ENCODE results near the gene PUS10. TPM values are rescaled to one million over a fixed set of nuclear protein-coding genes. Genes with fewer than 3 reads are reported as not detected.
"Not testable (repeated sequence)": the region's sequence is repeated elsewhere in the genome, so short reads cannot be mapped to it uniquely, and the experiment has no call there.

Gene PUS10
- total RNA-seq, 1 donor from 2014 or later, result 6.1 TPM

DNA sequence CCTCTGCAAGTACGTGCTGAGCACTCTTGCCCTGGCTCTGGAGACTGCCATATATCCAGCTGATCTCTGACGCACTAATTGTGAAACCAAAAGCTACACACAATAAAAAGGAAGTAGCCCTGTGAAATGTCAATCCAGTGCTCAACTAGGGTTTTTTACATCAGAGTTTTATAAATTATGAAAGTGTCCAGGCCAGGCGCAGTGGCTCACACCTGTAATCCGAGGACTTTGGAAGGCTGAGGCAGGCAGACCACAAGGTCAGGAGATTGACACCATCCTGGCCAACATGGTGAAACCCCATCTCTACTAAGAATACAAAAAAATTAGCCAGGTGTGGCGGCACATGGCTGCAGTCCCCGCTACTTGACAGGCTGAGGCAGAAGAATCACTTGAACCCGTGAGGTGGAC lies 25.1 kb downstream of the PUS10 start:
- no peak for DNase-seq (ENCODE audit: low read depth)
- FAIRE-seq, result no peak
- H3K36me3 ChIP-seq (ENCODE audit: control insufficient read depth, insufficient read depth, low read length), result no peaks in the 10 kb centered on the region
- H3K4me3 ChIP-seq (ENCODE audit: low read depth, low read length), result no peak overlapping the region
- H3K27me3 ChIP-seq (ENCODE audit: control insufficient read depth, insufficient read depth, low read length), result no peaks in the 10 kb centered on the region
- TF ChIP-seq, protein P1, sequence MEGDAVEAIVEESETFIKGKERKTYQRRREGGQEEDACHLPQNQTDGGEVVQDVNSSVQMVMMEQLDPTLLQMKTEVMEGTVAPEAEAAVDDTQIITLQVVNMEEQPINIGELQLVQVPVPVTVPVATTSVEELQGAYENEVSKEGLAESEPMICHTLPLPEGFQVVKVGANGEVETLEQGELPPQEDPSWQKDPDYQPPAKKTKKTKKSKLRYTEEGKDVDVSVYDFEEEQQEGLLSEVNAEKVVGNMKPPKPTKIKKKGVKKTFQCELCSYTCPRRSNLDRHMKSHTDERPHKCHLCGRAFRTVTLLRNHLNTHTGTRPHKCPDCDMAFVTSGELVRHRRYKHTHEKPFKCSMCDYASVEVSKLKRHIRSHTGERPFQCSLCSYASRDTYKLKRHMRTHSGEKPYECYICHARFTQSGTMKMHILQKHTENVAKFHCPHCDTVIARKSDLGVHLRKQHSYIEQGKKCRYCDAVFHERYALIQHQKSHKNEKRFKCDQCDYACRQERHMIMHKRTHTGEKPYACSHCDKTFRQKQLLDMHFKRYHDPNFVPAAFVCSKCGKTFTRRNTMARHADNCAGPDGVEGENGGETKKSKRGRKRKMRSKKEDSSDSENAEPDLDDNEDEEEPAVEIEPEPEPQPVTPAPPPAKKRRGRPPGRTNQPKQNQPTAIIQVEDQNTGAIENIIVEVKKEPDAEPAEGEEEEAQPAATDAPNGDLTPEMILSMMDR (IDR thresholded peaks at IDR 0.05; ENCODE audit: insufficient read depth, low read length, severe bottlenecking), result no peak

DNA sequence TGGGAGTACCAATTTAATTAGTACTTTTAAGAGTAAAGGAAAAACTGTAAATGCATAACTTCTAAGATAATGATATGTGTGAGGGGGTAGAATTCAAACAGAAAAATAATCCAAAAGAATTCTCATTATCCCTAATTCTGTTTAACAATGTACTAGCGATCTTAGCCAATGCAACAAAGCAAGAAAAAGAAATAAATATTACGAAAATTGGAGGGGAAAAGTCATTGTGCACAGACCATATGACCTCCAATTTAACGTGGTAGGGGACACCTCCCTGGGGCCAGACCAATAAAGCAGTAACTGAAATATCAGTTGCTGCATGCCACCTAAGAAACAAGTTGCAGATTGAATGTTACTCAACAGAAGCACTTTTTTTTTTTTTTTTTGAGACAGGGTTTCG lies 26.4 kb downstream of the PUS10 start:
- no peaks in the 10 kb centered on the region for H3K36me3 ChIP-seq (ENCODE audit: control insufficient read depth, insufficient read depth, low read length)
- no peak overlapping the region for H3K4me3 ChIP-seq (ENCODE audit: low read depth, low read length)
- TF ChIP-seq, protein P1 (IDR thresholded peaks at IDR 0.05; ENCODE audit: insufficient read depth, low read length, severe bottlenecking), result no peak
- DNase-seq (ENCODE audit: low read depth) (no peak), FAIRE-seq (no peak)
- H3K27me3 ChIP-seq (ENCODE audit: control insufficient read depth, insufficient read depth, low read length), result no peaks in the 10 kb centered on the region

DNA sequence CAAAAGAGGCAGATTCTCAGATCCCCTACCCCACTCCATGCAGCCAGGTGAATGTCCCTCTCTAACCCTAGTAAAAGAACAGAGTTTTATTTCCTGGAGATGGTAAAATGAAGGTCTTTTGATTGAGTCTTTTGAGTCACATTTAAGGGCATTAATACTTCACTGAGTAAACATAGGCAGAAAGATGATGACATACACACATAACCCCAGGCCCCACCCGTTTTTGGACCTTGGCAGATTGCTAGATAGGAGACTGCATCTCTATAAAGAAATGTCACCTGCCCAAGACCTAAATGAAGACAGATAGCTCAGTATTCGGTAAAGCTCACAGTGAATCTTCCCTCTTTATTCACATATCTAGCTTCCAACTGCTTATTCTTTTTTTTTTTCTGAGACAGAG lies 28.8 kb downstream of the PUS10 start:
- Histone ChIP-seq H3K27me3 (ENCODE audit: control insufficient read depth, insufficient read depth, low read length) (no peaks in the 10 kb centered on the region), H3K36me3 (ENCODE audit: control insufficient read depth, insufficient read depth, low read length) (no peaks in the 10 kb centered on the region), H3K4me3 (ENCODE audit: low read depth, low read length) (no peak overlapping the region)
- DNase-seq (ENCODE audit: low read depth), result peak; percentile 13
- TF ChIP-seq, protein P1 (IDR thresholded peaks at IDR 0.05; ENCODE audit: insufficient read depth, low read length, severe bottlenecking), result no peak
- FAIRE-seq, result peak; percentile 58

DNA sequence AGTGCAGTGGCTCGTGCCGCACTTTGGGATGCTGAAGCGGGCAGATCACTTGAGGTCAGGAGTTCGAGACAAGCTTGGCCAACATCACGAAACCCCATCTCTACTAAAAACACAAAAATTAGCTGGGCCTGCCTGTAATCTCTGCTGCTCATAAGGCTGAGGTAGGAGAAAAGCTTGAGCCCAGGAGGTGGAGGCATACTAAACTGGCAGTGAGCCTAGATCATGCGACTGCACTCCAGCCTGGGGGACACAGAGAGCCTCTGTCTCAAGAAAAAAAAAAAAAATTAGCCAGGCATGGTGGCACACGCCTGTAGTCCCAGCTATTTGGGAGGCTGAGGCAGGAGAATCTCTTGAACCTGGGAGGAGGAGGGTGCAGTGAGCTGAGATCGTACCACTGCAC lies 30.4 kb downstream of the PUS10 start:
- not testable (repeated sequence) for H3K36me3 ChIP-seq (ENCODE audit: control insufficient read depth, insufficient read depth, low read length); H3K27me3 ChIP-seq (ENCODE audit: control insufficient read depth, insufficient read depth, low read length); H3K4me3 ChIP-seq (ENCODE audit: low read depth, low read length); FAIRE-seq; DNase-seq (ENCODE audit: low read depth)

DNA sequence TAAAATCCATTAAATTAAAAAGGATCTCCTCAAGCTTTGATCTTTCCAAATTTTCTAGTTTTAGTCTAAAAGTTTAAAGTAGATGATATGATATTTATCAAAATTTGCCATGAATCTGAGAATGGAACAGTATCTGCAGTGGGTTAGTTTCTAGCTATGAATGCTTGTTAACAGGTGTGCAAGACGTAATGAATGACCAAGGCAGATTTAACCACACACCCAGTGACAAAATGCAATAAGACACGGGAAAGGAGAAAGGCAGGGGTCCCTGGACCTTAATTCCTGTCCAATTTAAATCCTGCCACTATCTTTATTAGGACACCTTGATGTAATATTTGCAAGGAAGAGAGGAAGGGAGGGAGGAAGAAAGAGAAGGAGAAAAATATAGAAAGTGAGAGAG lies 31.0 kb downstream of the PUS10 start:
- TF ChIP-seq, protein P1 (IDR thresholded peaks at IDR 0.05; ENCODE audit: insufficient read depth, low read length, severe bottlenecking), result no peak

DNA sequence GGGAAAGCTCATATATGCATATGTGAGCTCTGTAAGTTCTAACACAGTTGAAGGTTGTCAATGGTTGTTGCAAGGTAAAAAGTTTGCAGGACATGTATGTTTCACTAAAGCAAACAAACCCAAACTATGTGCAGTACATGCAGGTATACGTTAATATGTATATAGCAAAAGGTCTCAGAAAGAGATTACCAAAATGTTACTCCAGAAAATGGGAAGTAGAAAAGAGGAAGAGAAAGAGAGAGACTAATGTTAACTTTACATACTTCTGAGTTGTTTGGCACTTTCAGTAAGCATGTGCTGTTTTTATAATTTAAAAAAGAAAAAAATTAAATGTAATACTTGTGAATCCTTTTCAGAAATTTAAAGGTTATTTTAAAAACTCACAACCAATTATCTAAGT lies 33.3 kb downstream of the PUS10 start:
- Histone ChIP-seq H3K27me3 (ENCODE audit: control insufficient read depth, insufficient read depth, low read length) (no peaks in the 10 kb centered on the region), H3K36me3 (ENCODE audit: control insufficient read depth, insufficient read depth, low read length) (no peaks in the 10 kb centered on the region), H3K4me3 (ENCODE audit: low read depth, low read length) (no peak overlapping the region)
- TF ChIP-seq, protein P1 (IDR thresholded peaks at IDR 0.05; ENCODE audit: insufficient read depth, low read length, severe bottlenecking), result no peak
- DNase-seq (ENCODE audit: low read depth), result no peak
- FAIRE-seq, result no peak

More for the DNA sequence above, 31.0 kb downstream of the PUS10 start:
- Histone ChIP-seq H3K4me3 (ENCODE audit: low read depth, low read length) (no peak overlapping the region), H3K27me3 (ENCODE audit: control insufficient read depth, insufficient read depth, low read length) (no peaks in the 10 kb centered on the region), H3K36me3 (ENCODE audit: control insufficient read depth, insufficient read depth, low read length) (no peaks in the 10 kb centered on the region)
- DNase-seq (ENCODE audit: low read depth), result no peak
- no peak for FAIRE-seq

DNA sequence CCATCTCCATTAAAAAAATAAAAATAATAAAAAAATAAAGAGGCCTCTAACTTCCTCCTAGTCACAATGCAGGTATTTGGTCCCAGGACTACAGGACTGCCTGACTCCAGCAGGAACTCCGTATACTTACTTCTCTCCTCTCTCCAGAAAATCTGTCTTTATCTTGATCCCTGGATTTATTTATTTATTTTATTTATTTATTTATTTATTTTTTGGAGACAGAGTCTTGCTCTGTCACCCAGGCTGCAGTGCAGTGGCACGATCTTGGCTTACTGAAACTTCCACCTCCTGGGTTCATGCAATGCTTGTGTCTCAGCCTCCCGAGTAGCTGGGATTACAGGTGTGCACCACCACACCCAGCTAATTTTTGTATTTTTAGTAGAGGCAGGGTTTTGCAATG lies 36.0 kb downstream of the PUS10 start:
- H3K27me3 ChIP-seq (ENCODE audit: control insufficient read depth, insufficient read depth, low read length); FAIRE-seq; H3K36me3 ChIP-seq (ENCODE audit: control insufficient read depth, insufficient read depth, low read length); H3K4me3 ChIP-seq (ENCODE audit: low read depth, low read length); DNase-seq (ENCODE audit: low read depth): not testable (repeated sequence)

All from bronchial epithelial cell (primary cell).